H1 (cell line): ENCODE data around the gene CIAO2A. TPM values are rescaled to one million over a fixed set of nuclear protein-coding genes. Genes with fewer than 3 reads are reported as not detected.

Source experiments
- CHD7 ChIP-seq: fragments of 300-600 bp; sonication (generic); IDR thresholded peaks from 2 replicates; pipeline ENCODE4 v1.7.1; 2012; ENCODE audit warnings: low read length, moderate library complexity, mild to moderate bottlenecking, inconsistent platforms; ENCODE audit not compliant: insufficient replicate concordance
- polyA plus RNA-seq, 7 experiments: library from polyadenylated mRNA; depleted of rRNA in 3 of 7; stranded (reverse) in 5 of 7; unstranded in 2 of 7; fragments of >200 nt in 5 of 7; fragments of 200-250 nt in 2 of 7; gene quantifications; 1 replicate in 5 of 7; 2 replicates in 1 of 7; 4 replicates in 1 of 7; pipeline versions ENCODE4 v1.2.1 to v1.2.3, GENCODE V29; 2011 to 2013; ENCODE audit warnings: missing spikeins in 2 of 7, mixed read lengths in 2 of 7
- total RNA-seq: library from RNA; stranded (reverse); fragmentation: NEBNext Ultra II Directional; extraction: Animal tissue kit (Norgen Biotek cat#: 25700); gene quantifications from 2 replicates; pipeline ENCODE4 v1.2.1, GENCODE V29; 2021

CIAO2A gene
- total and polyA plus RNA-seq, 2 of the 8 experiments (the other 6 are each of a cell fraction or from before 2014, with no cell fraction given) = 76.4 to 86.5 TPM

- no peak for TF ChIP-seq CHD7
Measured at GRCh38 chr15:64045774-64046420, 47.7 kb downstream of the CIAO2A start (continued).
